ENCODE data around the gene PRKCZ.

The PRKCZ gene

DNA sequence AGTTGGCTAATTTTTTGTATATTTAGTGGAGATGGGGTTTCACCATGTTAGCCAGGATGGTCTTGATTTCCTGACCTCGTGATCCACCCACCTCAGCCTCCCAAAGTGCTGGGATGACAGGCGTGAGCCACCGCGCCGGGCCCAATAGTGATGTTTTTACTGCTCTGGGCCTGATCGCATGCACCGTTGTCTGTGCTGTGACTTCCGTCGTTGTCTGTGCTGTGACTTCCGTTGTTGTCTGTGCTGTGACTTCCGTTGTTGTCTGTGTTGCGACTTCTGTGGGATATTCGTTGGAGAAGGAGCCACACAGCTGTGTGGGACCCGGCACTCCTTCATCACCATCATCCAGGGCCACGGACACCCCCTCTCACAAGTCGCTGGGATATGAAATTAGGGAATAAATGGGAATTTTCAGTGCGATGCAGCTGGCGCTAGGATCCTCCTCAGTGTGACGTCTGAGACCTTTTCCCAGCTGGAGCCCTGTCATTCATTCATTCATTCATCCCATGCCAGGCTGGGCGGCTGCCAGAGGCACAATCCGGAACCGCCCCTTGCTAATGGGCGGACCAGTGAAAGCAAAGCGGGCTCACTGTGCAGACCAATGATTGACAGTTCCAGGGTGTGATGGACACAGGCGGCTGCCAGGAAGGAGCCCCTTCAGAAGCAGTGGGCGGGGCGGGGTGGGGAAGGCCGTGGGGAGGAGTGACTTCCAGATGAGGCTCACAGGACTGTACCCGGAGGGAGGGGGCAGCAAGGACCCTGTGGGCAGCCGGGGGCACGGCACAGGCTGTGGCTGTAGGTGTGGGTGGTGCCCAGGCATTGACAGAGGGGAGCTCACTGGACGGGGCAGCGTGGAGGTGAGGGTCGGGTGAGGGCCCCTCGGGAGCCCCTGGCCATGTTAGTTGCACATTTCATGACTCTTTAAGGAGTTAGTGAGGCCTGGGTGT is 48.9 kb downstream of the PRKCZ start:
- no peak overlapping the region for H3K4me3 ChIP-seq (ENCODE audit: low read length)
- no peak for TF ChIP-seq ZNF274 (IDR thresholded peaks at IDR 0.05; ENCODE audit: low read depth, low read length)

GRCh38 chr1:2099886-2100779 is 49.9 kb downstream of the PRKCZ start:
- no peak overlapping the region for H3K4me3 ChIP-seq (ENCODE audit: low read length)
- TF ChIP-seq ZNF274 (IDR thresholded peaks at IDR 0.05; ENCODE audit: low read depth, low read length) = no peak

DNA sequence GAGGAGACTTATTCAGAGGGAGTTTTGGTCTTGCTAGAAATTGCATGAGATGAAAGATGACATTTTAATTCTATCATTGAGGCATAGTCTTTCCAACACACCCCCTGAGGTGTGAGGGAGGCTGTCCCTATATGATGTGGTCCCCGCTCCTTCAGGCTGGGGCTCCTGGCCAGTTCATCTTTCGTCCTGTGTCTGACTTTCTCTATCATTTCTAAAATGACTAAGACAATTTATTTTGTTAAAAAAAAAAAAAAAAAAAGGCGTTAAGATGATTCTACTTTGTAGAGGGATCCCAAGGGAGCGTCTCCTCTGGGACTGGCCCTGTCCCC is 50.5 kb downstream of the PRKCZ start:
- TF ChIP-seq ZNF274 (IDR thresholded peaks at IDR 0.05; ENCODE audit: low read depth, low read length) = no peak
- H3K4me3 ChIP-seq (ENCODE audit: low read length) = no peak overlapping the region

DNA sequence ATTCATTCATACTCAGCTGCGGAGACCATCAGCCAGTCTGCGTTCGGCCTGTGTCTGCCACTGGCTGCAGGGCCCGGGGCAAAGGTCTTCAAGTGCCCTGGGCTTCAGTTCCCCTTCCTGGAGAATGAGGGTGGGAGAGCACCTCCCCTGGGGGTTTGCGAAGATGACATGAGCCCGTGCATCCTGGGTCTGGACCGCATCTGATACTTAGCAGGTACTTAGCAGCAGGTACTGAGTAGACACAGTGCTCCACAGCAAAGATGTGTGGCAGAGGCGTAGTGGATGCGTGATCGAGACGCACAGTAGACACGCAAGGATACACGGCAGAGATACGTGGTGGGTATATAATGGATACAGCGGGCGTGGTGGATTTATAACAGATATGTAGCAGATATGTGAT is 51.3 kb downstream of the PRKCZ start:
- TF ChIP-seq ZNF274 (IDR thresholded peaks at IDR 0.05; ENCODE audit: low read depth, low read length) = no peak
- H3K4me3 ChIP-seq (ENCODE audit: low read length) = no peak overlapping the region

DNA sequence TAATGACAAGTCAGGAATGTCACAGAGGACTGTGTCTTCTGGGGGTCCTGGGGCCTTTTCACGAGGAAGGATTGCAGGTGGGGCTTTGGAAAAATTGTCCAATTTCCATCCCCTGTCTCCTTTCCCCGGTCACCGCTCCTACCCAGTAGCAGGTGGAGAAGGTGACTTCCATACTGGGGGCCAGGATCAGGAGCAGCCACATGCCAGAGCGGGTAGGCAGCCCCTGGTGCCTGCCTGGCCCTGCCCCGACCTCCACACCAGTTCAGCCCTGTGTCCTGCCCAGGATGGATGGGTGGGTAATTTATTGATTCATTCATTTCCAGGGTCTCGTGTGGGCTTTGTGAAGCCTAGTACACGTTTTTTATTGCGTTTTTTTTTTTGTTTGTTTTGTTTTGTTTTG is 51.7 kb downstream of the PRKCZ start:
- no peak for TF ChIP-seq ZNF274 (IDR thresholded peaks at IDR 0.05; ENCODE audit: low read depth, low read length)
- no peak overlapping the region for H3K4me3 ChIP-seq (ENCODE audit: low read length)

GRCh38 chr1:2102753-2103152 is 52.5 kb downstream of the PRKCZ start:
- no peak overlapping the region for H3K4me3 ChIP-seq (ENCODE audit: low read length)
- no peak for TF ChIP-seq ZNF274 (IDR thresholded peaks at IDR 0.05; ENCODE audit: low read depth, low read length)

DNA sequence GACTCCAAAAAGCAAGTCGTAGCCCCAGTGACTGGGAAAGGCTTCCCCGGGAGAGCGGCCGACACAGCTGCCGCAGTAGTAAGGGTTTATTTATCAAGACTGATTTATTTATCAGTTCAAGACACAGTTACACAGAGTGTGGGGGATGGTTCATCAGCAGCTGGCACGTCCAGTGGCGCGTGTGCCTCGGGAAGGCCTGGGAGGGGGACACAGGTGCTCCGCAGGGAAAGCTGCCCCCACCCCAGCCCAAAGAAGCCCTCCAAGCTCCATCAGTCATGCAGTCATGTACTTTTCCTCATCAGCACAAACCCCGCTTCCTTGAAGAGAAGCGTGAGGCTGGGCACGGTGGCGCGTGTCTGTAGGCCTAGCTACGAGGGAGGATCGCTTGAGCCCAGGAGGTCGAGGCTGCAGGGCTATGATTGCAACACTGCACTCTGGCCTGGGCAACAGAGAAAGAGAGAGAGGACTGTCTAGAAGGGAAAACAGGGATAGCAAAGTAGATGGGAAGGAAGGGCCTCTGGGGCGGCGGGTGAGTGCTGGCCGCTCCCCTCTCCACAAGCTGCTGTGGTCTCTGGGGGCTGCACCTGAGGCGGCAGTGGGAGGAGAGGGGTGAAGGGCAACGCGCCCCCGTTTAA is 53.2 kb downstream of the PRKCZ start:
- TF ChIP-seq ZNF274 (IDR thresholded peaks at IDR 0.05; ENCODE audit: low read depth, low read length) = no peak
- no peak overlapping the region for H3K4me3 ChIP-seq (ENCODE audit: low read length)

DNA sequence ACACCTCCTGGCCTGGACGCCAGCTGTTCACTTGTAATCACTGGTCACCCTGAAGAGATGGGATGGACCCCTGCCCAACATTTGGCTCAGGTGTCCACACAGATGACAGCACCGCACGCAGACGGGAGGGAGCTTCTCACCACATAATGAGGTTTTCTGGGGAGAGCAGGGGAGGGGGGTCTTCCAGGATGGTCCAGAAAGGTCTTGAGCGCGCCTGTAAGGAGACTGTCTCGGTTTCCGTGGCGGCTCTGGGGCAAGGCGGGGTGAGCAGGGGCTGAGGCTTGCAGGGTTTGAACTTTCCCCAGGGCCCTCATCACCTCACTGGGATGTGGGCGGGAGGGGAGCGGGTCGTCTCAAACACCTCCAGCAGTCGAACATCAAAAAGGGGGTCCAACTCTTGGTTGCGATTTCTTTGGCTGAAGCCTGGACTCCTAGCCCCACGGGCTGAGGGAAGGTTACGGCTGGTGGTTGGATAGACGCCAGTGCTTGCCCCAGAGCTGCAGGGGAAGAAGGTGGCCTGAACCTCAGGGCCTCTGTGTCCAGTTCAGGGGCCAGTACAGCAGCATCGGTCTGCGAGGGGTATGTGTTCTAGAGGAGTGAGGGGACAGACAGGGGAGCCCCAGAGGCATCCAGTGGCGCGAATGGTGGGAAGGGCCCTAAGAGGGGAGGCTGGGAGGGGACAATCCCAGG is 53.8 kb downstream of the PRKCZ start:
- TF ChIP-seq ZNF274 (IDR thresholded peaks at IDR 0.05; ENCODE audit: low read depth, low read length) = no peak
- H3K4me3 ChIP-seq (ENCODE audit: low read length) = no peak overlapping the region

DNA sequence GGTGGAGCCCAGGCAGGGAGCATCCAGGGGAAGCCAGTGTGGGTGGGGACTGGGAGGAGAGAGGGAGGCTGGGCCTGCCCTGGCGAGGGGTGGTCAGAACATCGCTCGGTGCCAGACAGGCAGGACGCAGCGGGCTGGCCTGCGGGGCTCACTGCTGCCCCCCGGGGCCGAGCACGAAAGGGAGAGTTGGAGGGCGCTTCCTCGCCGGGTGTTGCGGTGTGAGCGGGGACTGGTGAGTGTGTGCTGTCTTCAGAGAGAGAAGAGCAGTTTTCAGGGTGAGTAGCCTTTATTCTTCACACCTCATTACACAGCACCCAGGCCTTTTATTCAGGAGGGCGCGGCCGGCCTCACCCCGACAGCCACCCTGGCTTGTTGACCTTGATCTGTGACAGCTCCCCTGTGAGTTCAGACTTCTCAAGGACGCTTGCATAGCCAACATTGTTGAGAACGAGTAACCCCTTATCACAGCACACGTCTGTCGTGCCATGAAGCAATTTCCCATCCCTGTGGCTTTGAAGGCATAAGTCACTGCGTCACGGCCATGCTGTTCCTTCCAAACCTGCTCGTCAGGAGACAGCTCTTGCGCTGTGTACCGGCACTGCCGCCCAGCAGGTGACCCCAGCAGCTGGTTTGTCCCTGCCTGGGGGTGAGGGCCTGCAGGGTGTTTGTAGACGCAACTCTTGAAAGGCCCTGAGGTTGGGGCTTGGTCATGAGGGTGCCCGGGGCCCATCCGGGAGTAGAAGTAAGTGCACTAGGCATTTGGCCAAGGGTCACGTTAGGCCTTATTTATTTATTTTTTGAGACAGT is 54.6 kb downstream of the PRKCZ start:
- TF ChIP-seq ZNF274 (IDR thresholded peaks at IDR 0.05; ENCODE audit: low read depth, low read length) = no peak
- no peak overlapping the region for H3K4me3 ChIP-seq (ENCODE audit: low read length)

DNA sequence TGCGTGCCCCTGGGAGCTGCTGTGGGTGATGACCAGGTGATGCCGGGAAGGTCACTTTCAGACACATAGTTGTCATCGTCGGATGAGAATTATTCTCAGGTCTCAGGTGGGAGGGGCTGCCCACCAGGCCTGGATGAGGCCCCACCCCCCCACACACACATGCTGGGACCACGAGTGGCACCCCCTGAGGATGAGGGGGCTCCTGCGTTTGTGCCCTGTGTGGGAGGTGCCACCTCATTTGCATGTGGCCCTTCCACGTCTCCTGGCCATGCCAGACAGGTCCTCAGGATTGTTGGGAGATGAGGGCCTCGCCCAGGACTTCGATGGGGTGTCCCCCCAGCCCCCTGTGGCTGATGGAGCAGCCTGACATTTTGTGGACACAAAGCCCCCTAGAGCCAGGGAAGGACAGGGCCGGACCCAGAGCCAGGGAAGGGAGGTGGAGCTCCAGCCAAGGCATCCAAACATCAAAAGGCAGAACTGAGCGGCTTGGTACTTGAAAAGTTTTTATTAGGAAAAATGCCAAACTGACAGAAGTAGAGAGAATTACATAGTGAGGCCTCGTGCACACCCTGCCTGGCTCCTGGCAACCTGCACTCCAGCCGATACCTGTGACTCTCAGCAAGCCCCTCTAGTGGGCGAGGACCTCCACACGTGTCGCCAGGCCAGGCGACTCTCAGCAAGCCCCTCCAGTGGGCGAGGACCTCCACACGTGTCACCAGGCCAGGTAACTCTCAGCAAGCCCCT is 55.7 kb downstream of the PRKCZ start:
- no peak for TF ChIP-seq ZNF274 (IDR thresholded peaks at IDR 0.05; ENCODE audit: low read depth, low read length)
- no peak overlapping the region for H3K4me3 ChIP-seq (ENCODE audit: low read length)

- TF ChIP-seq ZNF274 (IDR thresholded peaks at IDR 0.05; ENCODE audit: low read depth, low read length) = no peak
- no peak overlapping the region for H3K4me3 ChIP-seq (ENCODE audit: low read length)
These were observed 56.6 kb downstream of the PRKCZ start for GRCh38 chr1:2106659-2107405.

Measured in GM08714 (cell line).